ENCODE measurements around the gene HMX2. TPM values are rescaled to one million over a fixed set of nuclear protein-coding genes. Genes with fewer than 3 reads are reported as not detected.

Gene HMX2
- not detected in 3 replicates for polyA plus RNA-seq
- not detected for polyA plus RNA-seq (2011; ENCODE audit: low read depth)
- polyA plus RNA-seq (2011; cell fraction: cytosol; rRNA removed), result not detected in 2 replicates
- not detected in 2 replicates for polyA plus RNA-seq (2011; cell fraction: nucleus; rRNA removed)
- not detected in 2 replicates for polyA plus RNA-seq (2012; ENCODE audit: low replicate concordance)
- polyA minus RNA-seq, result not detected in 3 replicates
- polyA minus RNA-seq (2011; cell fraction: cytosol; rRNA and poly(A)+ RNA removed), result not detected
- not detected in 2 replicates for polyA minus RNA-seq (2011; cell fraction: nucleus; rRNA and poly(A)+ RNA removed)

- Histone ChIP-seq H4K20me1 (ENCODE audit: control insufficient read depth, extremely low read depth, insufficient read depth, low read length) (peaks cover 3% of the 10 kb centered on the region), H3K4me3 (ENCODE audit: control insufficient read depth in 2 of 3, extremely low read depth in 1 of 3, insufficient read depth in 2 of 3, low read depth in 1 of 3, low read length in 3 of 3) (no peak within 1 kb of the TSS)
Observed at GRCh38 chr10:123147635-123148413, at the start of gene HMX2. Gene HMX2, plus strand, starts transcription at chr10:123148136. Its CDS starts 243 bp downstream, at chr10:123148379.

GRCh38 chr10:123100030-123100762, 47.7 kb upstream of the HMX2 start:
- H3K9me3 ChIP-seq (ENCODE audit: control insufficient read depth, low read depth, low read length), result no peaks in the 10 kb centered on the region
- H4K20me1 ChIP-seq (ENCODE audit: control insufficient read depth, extremely low read depth, insufficient read depth, low read length), result no peaks in the 10 kb centered on the region
- DNase-seq (ENCODE audit: low read depth, low spot score) (no peak), FAIRE-seq (no peak)
- no peaks in the 10 kb centered on the region for H3K36me3 ChIP-seq (ENCODE audit: control insufficient read depth in 2 of 2, extremely low read depth in 1 of 2, insufficient read depth in 2 of 2, low read length in 2 of 2)
- no peak overlapping the region for H3K9ac ChIP-seq (ENCODE audit: control insufficient read depth, extremely low read depth, insufficient read depth, low read length)
- H3K27ac ChIP-seq (ENCODE audit: control insufficient read depth, insufficient read depth, low read length), result no peak overlapping the region
- H3K4me3 ChIP-seq (ENCODE audit: control insufficient read depth in 2 of 3, extremely low read depth in 1 of 3, insufficient read depth in 2 of 3, low read depth in 1 of 3, low read length in 3 of 3), result no peak overlapping the region
- no peaks in the 10 kb centered on the region for H3K27me3 ChIP-seq (ENCODE audit: control insufficient read depth, extremely low read depth, insufficient read depth, low read length)
- peaks cover 11% of the 10 kb centered on the region for H3K4me1 ChIP-seq (ENCODE audit: control insufficient read depth, extremely low read depth, insufficient read depth, low read length)
- no peak overlapping the region for H3K4me2 ChIP-seq (ENCODE audit: control insufficient read depth, extremely low read depth, insufficient read depth, low read depth, low read length)
- dilution Hi-C loops (cut with MboI; ENCODE audit: extremely low pct_ligation_motif_present, low sequenced_read_pairs), result no loop called here
- H3K9me1 ChIP-seq (ENCODE audit: control insufficient read depth, extremely low read depth, insufficient read depth, low read length), result no peaks in the 10 kb centered on the region
- H3K79me2 ChIP-seq (ENCODE audit: control insufficient read depth, insufficient read depth, low read length), result no peaks in the 10 kb centered on the region
- H2AFZ ChIP-seq (ENCODE audit: control insufficient read depth, low read length), result no peak overlapping the region
- TF ChIP-seq CTCF (optimal IDR thresholded peaks at IDR 0.05 in 1 of 3, IDR thresholded peaks at IDR 0.05 in 1 of 3, conservative IDR thresholded peaks at IDR 0.05 in 1 of 3; ENCODE audit: extremely low read depth in 1 of 3, insufficient read depth in 2 of 3, low read length in 3 of 3), result no peak
- no peak for TF ChIP-seq EZH2 (IDR thresholded peaks at IDR 0.05; ENCODE audit: low read length)

More at GRCh38 chr10:123147635-123148413, at the start of gene HMX2:
- H3K36me3 ChIP-seq (ENCODE audit: control insufficient read depth in 2 of 2, extremely low read depth in 1 of 2, insufficient read depth in 2 of 2, low read length in 2 of 2), result no peaks in the 10 kb centered on the region
- H3K79me2 ChIP-seq (ENCODE audit: control insufficient read depth, insufficient read depth, low read length), result no peaks in the 10 kb centered on the region
- H3K4me1 ChIP-seq (ENCODE audit: control insufficient read depth, extremely low read depth, insufficient read depth, low read length), result peaks cover 9% of the 10 kb centered on the region
- H3K9ac ChIP-seq (ENCODE audit: control insufficient read depth, extremely low read depth, insufficient read depth, low read length), result no peak within 1 kb of the TSS
- peaks cover 94% of the 10 kb centered on the region for H3K27me3 ChIP-seq (ENCODE audit: control insufficient read depth, extremely low read depth, insufficient read depth, low read length)
- H3K9me3 ChIP-seq (ENCODE audit: control insufficient read depth, low read depth, low read length), result no peaks in the 10 kb centered on the region
- dilution Hi-C loops (cut with MboI; ENCODE audit: extremely low pct_ligation_motif_present, low sequenced_read_pairs), result no loop called here
- TF ChIP-seq CTCF (optimal IDR thresholded peaks at IDR 0.05 in 1 of 3, IDR thresholded peaks at IDR 0.05 in 1 of 3, conservative IDR thresholded peaks at IDR 0.05 in 1 of 3; ENCODE audit: extremely low read depth in 1 of 3, insufficient read depth in 2 of 3, low read length in 3 of 3), result no peak
- no peak for TF ChIP-seq EZH2 (IDR thresholded peaks at IDR 0.05; ENCODE audit: low read length)
- no peaks in the 10 kb centered on the region for H3K9me1 ChIP-seq (ENCODE audit: control insufficient read depth, extremely low read depth, insufficient read depth, low read length)
- no peak within 1 kb of the TSS for H2AFZ ChIP-seq (ENCODE audit: control insufficient read depth, low read length)
- no peak within 1 kb of the TSS for H3K27ac ChIP-seq (ENCODE audit: control insufficient read depth, insufficient read depth, low read length)
- peak within 1 kb of the TSS; percentile 45 for H3K4me2 ChIP-seq (ENCODE audit: control insufficient read depth, extremely low read depth, insufficient read depth, low read depth, low read length)
- FAIRE-seq (no peak), DNase-seq (ENCODE audit: low read depth, low spot score) (no peak)
